Measurements from ENCODE around the gene FZD4.

The FZD4 gene

GRCh38 chr11:86955361-86956120 is at the start of gene FZD4 (continued):
- no peak for TF ChIP-seq ZNF148 (tag by site-specific recombination; IDR thresholded peaks at IDR 0.05; ENCODE audit: borderline replicate concordance)
- TF ChIP-seq ZNF404 (tag by site-specific recombination; IDR thresholded peaks at IDR 0.05) = no peak
- no peak for TF ChIP-seq REPIN1 (tag by site-specific recombination; IDR thresholded peaks at IDR 0.05; ENCODE audit: low read depth)
- TF ChIP-seq SALL2 (tag by site-specific recombination; IDR thresholded peaks at IDR 0.05; ENCODE audit: borderline replicate concordance) = no peak
- TF ChIP-seq ZNF585B (tag by site-specific recombination; IDR thresholded peaks at IDR 0.05) = no peak
- TF ChIP-seq SP3 (tag by site-specific recombination; IDR thresholded peaks at IDR 0.05) = peak; percentile 64
- TF ChIP-seq ZNF362 (tag by site-specific recombination; IDR thresholded peaks at IDR 0.05) = no peak
- TF ChIP-seq ZXDB (tag by site-specific recombination; IDR thresholded peaks at IDR 0.05) = peak; percentile 36; the same call in 1 of the 2 replicates
- TF ChIP-seq ZNF155 (tag by site-specific recombination; IDR thresholded peaks at IDR 0.05) = no peak
- TF ChIP-seq ZNF692 (tag by site-specific recombination; IDR thresholded peaks at IDR 0.05) = peak; percentile 19
- no peak for TF ChIP-seq ZNF132 (tag by site-specific recombination; IDR thresholded peaks at IDR 0.05; ENCODE audit: borderline replicate concordance)
- TF ChIP-seq EGR2 (tag by site-specific recombination; IDR thresholded peaks at IDR 0.05; ENCODE audit: low read depth) = peak; percentile 68
- TF ChIP-seq ZNF311 (tag by site-specific recombination; IDR thresholded peaks at IDR 0.05; ENCODE audit: borderline replicate concordance) = no peak
- TF ChIP-seq ZNF488 (tag by site-specific recombination; IDR thresholded peaks at IDR 0.05) = no peak
- no peak for TF ChIP-seq TSHZ1 (tag by site-specific recombination; IDR thresholded peaks at IDR 0.05; ENCODE audit: borderline replicate concordance)
- TF ChIP-seq ZNF138 (tag by site-specific recombination; IDR thresholded peaks at IDR 0.05; ENCODE audit: borderline replicate concordance) = no peak
- TF ChIP-seq SCRT1 (tag by site-specific recombination; IDR thresholded peaks at IDR 0.05; ENCODE audit: borderline replicate concordance) = no peak
- TF ChIP-seq SETDB1 (IDR thresholded peaks at IDR 0.05; ENCODE audit: insufficient read length, low read length) = no peak
- no peak for TF ChIP-seq ZBTB44 (tag by site-specific recombination; IDR thresholded peaks at IDR 0.05)
- TF ChIP-seq PATZ1 (tag by site-specific recombination; IDR thresholded peaks at IDR 0.05) = peak; percentile 39; the same call in 1 of the 2 replicates
- peak; percentile 64; the same call in 1 of the 2 replicates for TF ChIP-seq KLF8 (tag by site-specific recombination; IDR thresholded peaks at IDR 0.05)
- no peak for TF ChIP-seq ZNF274 (IDR thresholded peaks at IDR 0.05; ENCODE audit: low read length)
- no peak for TF ChIP-seq ZNF274 (tag by site-specific recombination; IDR thresholded peaks at IDR 0.05; ENCODE audit: borderline replicate concordance)
- TF ChIP-seq ZNF510 (tag by site-specific recombination; IDR thresholded peaks at IDR 0.05; ENCODE audit: insufficient replicate concordance) = no peak
- no peak for TF ChIP-seq SCRT2 (tag by site-specific recombination; IDR thresholded peaks at IDR 0.05)
- TF ChIP-seq ZNF302 (tag by site-specific recombination; IDR thresholded peaks at IDR 0.05; ENCODE audit: low read depth) = no peak

Data from HEK293 (cell line).